Smooth muscle cell (in vitro differentiated cells): ENCODE results near the gene OSBPL2. TPM values are rescaled to one million over a fixed set of nuclear protein-coding genes. Genes with fewer than 3 reads are reported as not detected.

ENCODE experiments used
- DNase-seq: peaks from one replicate; lab custom pipeline; 2025; ENCODE audit not compliant: unreplicated experiment; lab: John Stamatoyannopoulos, UW
- H2AFZ ChIP-seq: fragments of 200-600 bp; sonication (generic); 2 replicates; pipeline ENCODE4 v1.6.0; 2016; ENCODE audit warnings: antibody characterized with exemption, low read depth, mild to moderate bottlenecking
- H3F3A ChIP-seq: fragments of 200-600 bp; sonication (generic); 2 replicates; pipeline ENCODE4 v1.6.0; 2017; ENCODE audit warnings: antibody characterized with exemption, low read depth
- H3K27ac ChIP-seq: fragments of 200-600 bp; sonication (generic); 2 replicates; pipeline ENCODE4 v1.5.1; 2016; ENCODE audit warnings: low read depth, mild to moderate bottlenecking
- H3K27me3 ChIP-seq: fragments of 200-600 bp; sonication (generic); 2 replicates; pipeline ENCODE4 v1.6.1; 2016; ENCODE audit warnings: low read depth, mild to moderate bottlenecking
- H3K36me3 ChIP-seq: fragments of 200-600 bp; sonication (generic); 2 replicates; pipeline ENCODE4 v1.5.1; 2016; ENCODE audit warnings: low read depth
- H3K4me1 ChIP-seq: fragments of 200-600 bp; sonication (generic); 2 replicates; pipeline ENCODE4 v1.5.1; 2016; ENCODE audit warnings: low read depth
- H3K4me2 ChIP-seq: fragments of 200-600 bp; sonication (generic); 2 replicates; pipeline ENCODE4 v1.6.0; 2016; ENCODE audit warnings: mild to moderate bottlenecking
- H3K4me3 ChIP-seq: fragments of 200-600 bp; sonication (generic); 2 replicates; pipeline ENCODE4 v1.5.1; 2016; ENCODE audit warnings: mild to moderate bottlenecking
- H3K79me2 ChIP-seq: fragments of 200-600 bp; sonication (generic); 2 replicates; pipeline ENCODE4 v1.6.0; 2016; ENCODE audit warnings: low read depth, mild to moderate bottlenecking
- H3K9ac ChIP-seq: fragments of 200-600 bp; sonication (generic); 2 replicates; pipeline ENCODE4 v1.6.0; 2016; ENCODE audit warnings: low read depth
- H3K9me3 ChIP-seq: fragments of 200-600 bp; sonication (generic); replicated peaks from 2 replicates; pipeline ENCODE4 v1.5.1; 2016; ENCODE audit warnings: low read depth
- H4K20me1 ChIP-seq: fragments of 200-600 bp; sonication (generic); 2 replicates; pipeline ENCODE4 v1.6.0; 2016; ENCODE audit warnings: low read depth
- WGBS: methylation state at CpG from one replicate; pipeline ENCODE4 v1.1.7; 2016; ENCODE audit warnings: low lambda C conversion rate; 5-methylcytosine and 5-hydroxymethylcytosine counted together
- polyA plus RNA-seq: library from polyadenylated mRNA; unstranded; fragments of >200 nt; fragmentation: Nextera tagmentation; extraction: Ambion mirVana; gene quantifications from 2 replicates; pipeline ENCODE4 v1.2.1, GENCODE V29; 2016
- total RNA-seq: library from RNA; depleted of rRNA; stranded (reverse); fragments of >200 nt; gene quantifications from 2 replicates; pipeline ENCODE4 v1.2.3, GENCODE V29; 2014
- TF ChIP-seq, protein P1 (sequence below): fragments of 200-600 bp; sonication (generic); IDR thresholded peaks from 2 replicates; pipeline ENCODE4 v1.5.1; 2017; ENCODE audit warnings: borderline replicate concordance, mild to moderate bottlenecking, antibody characterized with exemption; ENCODE audit not compliant: insufficient read depth, poor library complexity, severe bottlenecking

Gene OSBPL2
- total and polyA plus RNA-seq, 2 experiments from 2014 or later, result 34.3 to 37.0 TPM

DNA sequence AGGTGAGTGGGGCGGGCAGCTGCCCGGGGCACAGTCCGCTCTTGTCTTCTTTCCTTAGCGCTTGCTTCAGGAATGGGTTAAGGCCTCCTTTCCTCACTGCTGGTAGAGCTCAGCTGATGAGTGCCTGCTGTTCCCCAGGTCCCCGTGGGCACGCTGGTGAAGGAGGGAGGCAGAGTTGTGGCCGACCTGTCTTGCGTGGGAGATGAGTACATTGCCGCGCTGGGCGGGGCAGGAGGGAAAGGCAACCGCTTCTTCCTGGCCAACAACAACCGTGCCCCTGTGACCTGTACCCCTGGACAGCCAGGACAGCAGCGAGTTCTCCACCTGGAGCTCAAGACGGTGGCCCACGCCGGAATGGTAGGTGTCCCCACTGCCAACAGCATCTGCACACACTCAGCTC, 39.8 kb upstream of the OSBPL2 start:
- Histone ChIP-seq H3K36me3 (peaks cover 10% of the 10 kb centered on the region), H3K9ac (no peak overlapping the region)

DNA sequence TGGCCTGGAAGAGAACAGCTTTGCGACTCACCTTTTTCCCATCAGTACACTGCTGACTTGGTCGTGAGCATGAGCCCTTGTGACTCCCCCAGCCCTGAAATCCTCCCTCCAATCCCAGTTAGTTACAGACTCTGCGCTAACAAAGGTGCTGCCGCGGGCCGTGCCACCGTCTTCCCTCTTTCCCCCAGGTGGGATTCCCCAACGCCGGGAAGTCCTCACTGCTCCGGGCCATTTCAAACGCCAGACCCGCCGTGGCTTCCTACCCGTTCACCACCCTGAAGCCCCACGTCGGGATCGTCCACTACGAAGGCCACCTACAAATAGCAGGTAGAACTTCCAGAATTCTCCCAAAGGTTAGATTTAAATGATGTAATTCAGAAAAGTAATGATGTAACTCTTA, 39.4 kb upstream of the OSBPL2 start:
- WGBS, result 98% methylated on average over 18 of the region's 18 CpGs
- H3K36me3 ChIP-seq, result peaks cover 10% of the 10 kb centered on the region

More for the DNA sequence above, 39.8 kb upstream of the OSBPL2 start:
- Histone ChIP-seq H3K4me2 (no peak overlapping the region), H2AFZ (no peak overlapping the region), H4K20me1 (peaks cover 24% of the 10 kb centered on the region), H3F3A (no peaks in the 10 kb centered on the region), H3K79me2 (peaks cover 2% of the 10 kb centered on the region), H3K9me3 (no peaks in the 10 kb centered on the region), H3K4me3 (no peak overlapping the region), H3K4me1 (no peaks in the 10 kb centered on the region), H3K27ac (no peak overlapping the region), H3K27me3 (no peaks in the 10 kb centered on the region)
- TF ChIP-seq, protein P1, sequence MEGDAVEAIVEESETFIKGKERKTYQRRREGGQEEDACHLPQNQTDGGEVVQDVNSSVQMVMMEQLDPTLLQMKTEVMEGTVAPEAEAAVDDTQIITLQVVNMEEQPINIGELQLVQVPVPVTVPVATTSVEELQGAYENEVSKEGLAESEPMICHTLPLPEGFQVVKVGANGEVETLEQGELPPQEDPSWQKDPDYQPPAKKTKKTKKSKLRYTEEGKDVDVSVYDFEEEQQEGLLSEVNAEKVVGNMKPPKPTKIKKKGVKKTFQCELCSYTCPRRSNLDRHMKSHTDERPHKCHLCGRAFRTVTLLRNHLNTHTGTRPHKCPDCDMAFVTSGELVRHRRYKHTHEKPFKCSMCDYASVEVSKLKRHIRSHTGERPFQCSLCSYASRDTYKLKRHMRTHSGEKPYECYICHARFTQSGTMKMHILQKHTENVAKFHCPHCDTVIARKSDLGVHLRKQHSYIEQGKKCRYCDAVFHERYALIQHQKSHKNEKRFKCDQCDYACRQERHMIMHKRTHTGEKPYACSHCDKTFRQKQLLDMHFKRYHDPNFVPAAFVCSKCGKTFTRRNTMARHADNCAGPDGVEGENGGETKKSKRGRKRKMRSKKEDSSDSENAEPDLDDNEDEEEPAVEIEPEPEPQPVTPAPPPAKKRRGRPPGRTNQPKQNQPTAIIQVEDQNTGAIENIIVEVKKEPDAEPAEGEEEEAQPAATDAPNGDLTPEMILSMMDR, result no peak
- no peak for DNase-seq
- whole genome bisulfite sequencing, result 98% methylated on average over 17 of the region's 17 CpGs

DNA sequence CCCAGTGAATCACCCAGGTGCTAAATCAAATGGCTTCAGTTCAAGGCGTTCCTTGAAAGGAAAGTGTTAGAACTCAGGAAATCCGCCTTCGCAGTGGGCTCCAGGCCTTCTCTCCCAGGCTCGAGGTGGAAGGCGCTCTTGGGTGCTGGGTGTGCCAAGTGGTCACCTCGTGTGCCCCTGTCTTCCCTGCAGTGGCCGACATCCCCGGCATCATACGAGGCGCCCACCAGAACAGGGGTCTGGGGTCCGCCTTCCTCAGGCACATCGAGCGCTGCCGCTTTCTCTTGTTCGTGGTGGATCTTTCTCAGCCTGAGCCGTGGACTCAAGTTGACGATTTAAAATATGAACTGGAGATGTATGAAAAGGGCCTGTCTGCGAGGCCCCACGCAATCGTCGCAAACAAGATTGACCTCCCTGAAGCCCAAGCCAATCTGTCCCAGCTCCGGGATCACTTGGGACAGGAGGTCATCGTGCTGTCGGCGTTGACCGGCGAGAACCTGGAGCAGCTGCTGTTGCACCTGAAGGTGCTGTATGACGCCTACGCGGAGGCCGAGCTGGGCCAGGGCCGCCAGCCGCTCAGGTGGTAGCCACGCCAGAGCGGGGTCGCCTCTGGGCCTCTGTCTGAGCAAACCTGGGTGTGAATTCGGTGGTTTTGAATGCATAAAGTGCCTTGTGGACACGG, 37.7 kb upstream of the OSBPL2 start:
- TF ChIP-seq, protein P1, result no peak
- no peaks in the 10 kb centered on the region for H3K79me2 ChIP-seq
- 98% methylated on average over 38 of the region's 38 CpGs for WGBS
- H3K4me2 ChIP-seq, result no peak overlapping the region
- H3K27ac ChIP-seq, result no peak overlapping the region
- no peak for DNase-seq
- peaks cover 10% of the 10 kb centered on the region for H3K36me3 ChIP-seq
- H3K9me3 ChIP-seq, result no peaks in the 10 kb centered on the region
- no peaks in the 10 kb centered on the region for H3F3A ChIP-seq
- H3K4me1 ChIP-seq, result no peaks in the 10 kb centered on the region
- H4K20me1 ChIP-seq, result peaks cover 12% of the 10 kb centered on the region
- H3K27me3 ChIP-seq, result no peaks in the 10 kb centered on the region
- no peak overlapping the region for H3K4me3 ChIP-seq
- no peak overlapping the region for H2AFZ ChIP-seq
- no peak overlapping the region for H3K9ac ChIP-seq

More for the DNA sequence above, 39.4 kb upstream of the OSBPL2 start:
- Histone ChIP-seq H3K4me1 (no peaks in the 10 kb centered on the region), H2AFZ (no peak overlapping the region), H3F3A (no peaks in the 10 kb centered on the region), H3K27me3 (no peaks in the 10 kb centered on the region), H3K4me3 (no peak overlapping the region), H3K9ac (no peak overlapping the region), H3K4me2 (no peak overlapping the region), H3K27ac (no peak overlapping the region), H3K9me3 (no peaks in the 10 kb centered on the region), H3K79me2 (no peaks in the 10 kb centered on the region), H4K20me1 (peaks cover 20% of the 10 kb centered on the region)
- no peak for DNase-seq
- TF ChIP-seq, protein P1, result no peak
